SKM-1 (cell line): ENCODE measurements around the gene STUM.
"Not testable (repeated sequence)": the region's sequence is repeated elsewhere in the genome, so short reads cannot be mapped to it uniquely, and the experiment has no call there.

ENCODE experiments used
- DNase-seq: peaks from one replicate; lab custom pipeline; 2025; ENCODE audit not compliant: unreplicated experiment; lab: John Stamatoyannopoulos, UW

The STUM gene

GRCh38 chr1:226603022-226603857, 54.7 kb downstream of the STUM start:
- no peak for DNase-seq

GRCh38 chr1:226603858-226604559, 55.4 kb downstream of the STUM start:
- no peak for DNase-seq

GRCh38 chr1:226604560-226605317, 56.2 kb downstream of the STUM start:
- DNase-seq = no peak

- DNase-seq = no peak
Measured at GRCh38 chr1:226605318-226605950, 56.9 kb downstream of the STUM start.

- no peak for DNase-seq
Measured at GRCh38 chr1:226606311-226607267, 58.0 kb downstream of the STUM start.

GRCh38 chr1:226607268-226607660, 58.7 kb downstream of the STUM start:
- DNase-seq = no peak

- DNase-seq = no peak
Measured at GRCh38 chr1:226607821-226608220, 59.3 kb downstream of the STUM start.

- peak; percentile 82 for DNase-seq
Measured at GRCh38 chr1:226608699-226609505, 60.3 kb downstream of the STUM start.

- no peak for DNase-seq
Measured at GRCh38 chr1:226609836-226610455, 61.4 kb downstream of the STUM start.

- DNase-seq = no peak
Measured at GRCh38 chr1:226610671-226611070, 62.1 kb downstream of the STUM start.

GRCh38 chr1:226611301-226611700, 62.7 kb downstream of the STUM start:
- no peak for DNase-seq

- not testable (repeated sequence) for DNase-seq
Measured at GRCh38 chr1:226611980-226612379, 63.4 kb downstream of the STUM start.

- no peak for DNase-seq
Measured at GRCh38 chr1:226615876-226616275, 67.3 kb downstream of the STUM start.

GRCh38 chr1:226616636-226617035, 68.1 kb downstream of the STUM start:
- DNase-seq = no peak

- no peak for DNase-seq
Measured at GRCh38 chr1:226617109-226617508, 68.5 kb downstream of the STUM start.

- DNase-seq = not testable (repeated sequence)
Measured at GRCh38 chr1:226617719-226618118, 69.2 kb downstream of the STUM start.

GRCh38 chr1:226618380-226618779, 69.8 kb downstream of the STUM start:
- no peak for DNase-seq

GRCh38 chr1:226619031-226619430, 70.5 kb downstream of the STUM start:
- DNase-seq = no peak

GRCh38 chr1:226622012-226622411, 73.4 kb downstream of the STUM start:
- DNase-seq = no peak
